Testis (tissue), 2 donors: ENCODE measurements around the gene LYRM4.

Experiments used
- POLR2A ChIP-seq: fragments of 450-650 bp; IDR thresholded peaks from one replicate; pipeline ENCODE4 v1.6.1; 2017; ENCODE audit warnings: antibody characterized with exemption, mild to moderate bottlenecking, moderate library complexity
- TF ChIP-seq, protein P1 (sequence below), 3 experiments: fragments of 450-650 bp in 2 of 3; fragments of 200-600 bp in 1 of 3; sonication (generic) in 1 of 3; IDR thresholded peaks; one replicate each; pipeline ENCODE4 v1.5.1; 2016 to 2019; ENCODE audit warnings: antibody characterized with exemption in 3 of 3, mild to moderate bottlenecking in 2 of 3, moderate library complexity in 1 of 3

DNA sequence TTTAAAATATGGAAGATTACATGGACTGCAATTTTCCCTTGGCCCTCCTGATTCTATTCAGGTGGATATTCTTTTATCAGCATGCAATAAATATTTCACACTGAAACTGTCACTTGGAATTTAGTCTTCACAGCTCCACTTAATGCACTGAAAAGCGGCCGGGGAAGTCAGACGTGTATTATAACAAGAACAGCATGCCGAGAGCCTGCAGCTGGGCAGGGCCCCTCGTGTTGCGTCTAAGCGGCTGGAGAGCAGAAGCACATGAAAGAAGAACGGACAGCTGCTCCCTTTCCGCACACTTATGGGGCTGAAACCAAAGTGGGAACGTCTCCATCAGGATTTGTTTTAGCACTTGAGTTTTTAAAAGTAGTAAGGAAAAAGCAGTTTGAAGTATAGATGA lies 57.2 kb downstream of the LYRM4 start:
- TF ChIP-seq, protein P1, sequence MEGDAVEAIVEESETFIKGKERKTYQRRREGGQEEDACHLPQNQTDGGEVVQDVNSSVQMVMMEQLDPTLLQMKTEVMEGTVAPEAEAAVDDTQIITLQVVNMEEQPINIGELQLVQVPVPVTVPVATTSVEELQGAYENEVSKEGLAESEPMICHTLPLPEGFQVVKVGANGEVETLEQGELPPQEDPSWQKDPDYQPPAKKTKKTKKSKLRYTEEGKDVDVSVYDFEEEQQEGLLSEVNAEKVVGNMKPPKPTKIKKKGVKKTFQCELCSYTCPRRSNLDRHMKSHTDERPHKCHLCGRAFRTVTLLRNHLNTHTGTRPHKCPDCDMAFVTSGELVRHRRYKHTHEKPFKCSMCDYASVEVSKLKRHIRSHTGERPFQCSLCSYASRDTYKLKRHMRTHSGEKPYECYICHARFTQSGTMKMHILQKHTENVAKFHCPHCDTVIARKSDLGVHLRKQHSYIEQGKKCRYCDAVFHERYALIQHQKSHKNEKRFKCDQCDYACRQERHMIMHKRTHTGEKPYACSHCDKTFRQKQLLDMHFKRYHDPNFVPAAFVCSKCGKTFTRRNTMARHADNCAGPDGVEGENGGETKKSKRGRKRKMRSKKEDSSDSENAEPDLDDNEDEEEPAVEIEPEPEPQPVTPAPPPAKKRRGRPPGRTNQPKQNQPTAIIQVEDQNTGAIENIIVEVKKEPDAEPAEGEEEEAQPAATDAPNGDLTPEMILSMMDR (IDR thresholded peaks at IDR 0.05): no peak
- TF ChIP-seq POLR2A: no peak
